GM21737 (cell line): Measurements from ENCODE around the gene IL6R.
"Not testable (repeated sequence)": the region's sequence is repeated elsewhere in the genome, so short reads cannot be mapped to it uniquely, and the experiment has no call there.

ENCODE experiments used
- ATAC-seq: cut with Tn5 transposase; IDR thresholded peaks from one replicate; pipeline ENCODE4 v1.9.1; 2021; ENCODE audit warnings: mild to moderate bottlenecking, moderate library complexity; ENCODE audit not compliant: unreplicated experiment

IL6R gene

GRCh38 chr1:154479764-154480421 lies 74.8 kb downstream of the IL6R start:
- no peak for ATAC-seq

DNA sequence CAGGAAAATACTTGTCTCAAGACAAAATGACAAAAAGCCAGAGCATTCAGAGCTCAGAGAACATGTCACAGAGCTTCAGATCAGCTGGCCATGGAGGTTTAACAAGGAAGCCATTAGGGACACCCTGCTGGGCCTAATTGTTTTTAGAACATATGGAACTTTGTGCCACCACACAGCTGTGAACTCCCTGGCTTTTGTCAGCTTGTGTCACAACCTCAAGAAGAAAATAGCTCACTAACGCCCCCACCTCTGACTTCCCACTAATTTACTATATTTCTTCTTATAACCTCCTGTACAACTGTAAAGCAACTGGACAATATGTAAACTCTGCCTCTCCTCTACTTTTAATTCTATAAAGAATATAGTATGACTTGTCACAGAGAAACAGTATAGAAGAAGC lies 75.9 kb downstream of the IL6R start:
- ATAC-seq = no peak

DNA sequence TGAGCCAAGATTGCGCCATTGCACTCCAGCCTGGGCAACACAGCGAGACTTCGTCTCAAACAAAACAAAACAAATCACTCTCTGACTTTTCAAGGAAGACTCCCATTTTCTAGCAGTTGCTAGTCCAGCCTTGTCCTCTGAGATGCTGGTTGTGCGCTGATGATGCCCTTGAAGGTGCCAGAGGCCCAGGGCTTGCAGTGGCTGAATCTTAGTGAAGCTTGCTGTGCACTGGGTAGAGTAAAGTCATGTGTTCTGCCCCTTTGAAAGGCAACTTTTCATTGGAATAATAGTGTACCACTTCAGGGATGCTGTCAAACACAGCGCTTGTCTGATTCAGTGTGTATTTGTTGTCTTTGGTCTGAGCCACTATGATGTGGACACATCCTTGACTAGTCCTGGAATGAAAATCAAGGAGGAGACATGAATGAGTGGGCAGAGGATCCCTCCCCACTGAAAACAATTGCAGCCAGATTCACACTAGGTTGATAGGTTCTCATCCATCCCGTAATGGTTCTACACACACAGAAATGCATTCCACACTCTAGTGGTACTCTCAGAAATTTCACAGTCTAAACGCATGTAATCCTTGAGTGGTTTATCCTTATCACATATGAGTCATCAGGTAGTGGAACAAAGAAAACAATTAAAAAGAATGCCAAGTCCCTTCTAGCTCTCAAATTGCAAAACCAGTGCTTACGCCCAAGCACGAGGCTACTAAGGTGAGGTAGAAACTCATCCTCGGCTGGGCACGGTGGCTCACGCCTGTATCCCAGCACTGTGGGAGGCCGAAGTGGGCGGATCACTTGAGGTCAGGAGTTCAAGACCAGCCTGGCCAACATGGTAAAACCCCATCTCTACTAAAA lies 79.0 kb downstream of the IL6R start:
- no peak for ATAC-seq

GRCh38 chr1:154485106-154485505 lies 80.0 kb downstream of the IL6R start:
- no peak for ATAC-seq

DNA sequence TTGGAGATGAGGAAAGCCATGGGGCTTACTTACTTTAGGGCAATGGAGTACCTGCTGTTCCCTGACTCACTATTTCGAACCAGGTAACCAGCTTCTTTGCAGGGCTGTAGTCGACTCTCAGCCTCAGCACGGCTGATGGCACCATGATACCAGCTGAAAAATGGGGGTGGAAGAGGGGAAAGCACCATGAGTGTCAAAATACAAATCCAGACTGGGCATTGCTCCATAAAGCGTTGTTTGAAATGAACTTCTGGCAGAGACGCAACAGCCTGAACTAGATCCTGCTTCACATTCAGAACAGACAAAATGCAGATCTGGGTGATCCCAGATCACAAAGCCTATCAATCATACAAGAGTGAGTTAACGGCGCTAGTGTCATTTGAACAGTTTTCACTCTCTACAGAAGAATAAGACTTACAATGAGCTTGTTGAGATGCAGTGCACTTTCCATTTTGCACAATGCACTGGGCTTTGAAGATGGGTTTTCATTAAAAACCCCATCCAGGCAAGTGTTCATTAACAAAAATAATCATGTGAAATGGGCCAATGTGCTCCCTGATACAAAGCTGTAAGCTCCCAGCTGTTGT lies 80.9 kb downstream of the IL6R start:
- ATAC-seq = no peak

GRCh38 chr1:154486756-154487155 lies 81.6 kb downstream of the IL6R start:
- ATAC-seq = not testable (repeated sequence)

DNA sequence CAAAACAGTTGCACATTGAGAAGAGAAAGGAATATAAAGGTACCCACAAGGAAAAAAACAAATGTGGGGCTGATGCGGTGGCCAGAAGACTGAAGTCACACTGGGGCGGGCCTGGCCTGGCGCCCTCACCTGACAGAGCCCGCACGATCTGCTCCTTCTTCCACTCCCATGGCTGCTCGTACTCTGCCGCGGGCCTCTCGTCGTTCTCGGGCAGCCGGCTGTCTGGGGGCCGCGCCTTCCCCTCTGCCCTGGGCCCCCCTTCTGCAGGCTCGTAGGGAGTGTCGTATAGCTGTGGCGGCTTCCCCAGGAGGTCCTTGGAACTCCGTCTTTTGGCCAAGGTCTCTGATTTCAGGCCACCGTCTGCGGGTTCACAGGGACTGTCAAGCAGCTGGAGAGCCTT lies 83.8 kb downstream of the IL6R start:
- no peak for ATAC-seq

- no peak for ATAC-seq
Measured at GRCh38 chr1:154489695-154490274, 84.6 kb downstream of the IL6R start.

DNA sequence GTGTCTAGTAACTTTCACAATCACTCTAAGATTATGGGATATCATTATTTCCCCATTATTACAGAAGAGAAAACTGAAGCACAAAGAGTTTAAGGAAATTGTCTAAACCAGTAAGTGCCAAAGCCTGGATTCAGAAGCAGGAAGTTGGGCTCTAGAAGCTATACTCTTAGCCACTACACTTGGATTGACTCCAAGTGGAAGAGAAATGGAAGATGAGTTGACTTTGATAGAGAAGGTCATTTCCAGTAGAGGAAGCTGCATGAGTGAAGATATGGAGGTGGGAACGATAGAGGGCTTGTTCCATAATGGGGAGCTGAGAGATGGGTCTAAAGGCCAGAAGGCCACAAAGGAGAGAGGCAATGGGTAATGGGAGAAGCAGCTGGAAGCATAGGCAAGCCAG lies 85.2 kb downstream of the IL6R start:
- ATAC-seq = no peak

DNA sequence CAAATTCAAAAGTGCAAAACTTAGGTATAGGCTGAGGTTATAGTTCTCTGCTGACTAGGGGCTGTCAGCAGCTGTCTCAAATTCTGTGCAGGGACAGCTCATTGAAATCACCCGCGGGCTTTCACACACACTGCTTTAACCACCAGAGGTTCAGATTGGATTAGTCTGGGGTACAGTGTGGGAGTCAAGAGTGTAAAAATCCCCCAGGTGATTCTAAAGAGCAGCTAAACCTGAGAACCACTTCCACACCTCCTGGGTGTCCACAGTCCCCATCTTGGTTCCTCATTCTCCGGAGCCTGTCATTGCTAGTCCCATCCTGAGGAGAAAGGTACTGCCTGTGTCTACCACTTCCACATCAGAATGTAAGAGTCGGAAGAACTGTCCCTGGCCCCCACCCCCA lies 87.0 kb downstream of the IL6R start:
- no peak for ATAC-seq

GRCh38 chr1:154493276-154493675 lies 88.1 kb downstream of the IL6R start:
- ATAC-seq = no peak

DNA sequence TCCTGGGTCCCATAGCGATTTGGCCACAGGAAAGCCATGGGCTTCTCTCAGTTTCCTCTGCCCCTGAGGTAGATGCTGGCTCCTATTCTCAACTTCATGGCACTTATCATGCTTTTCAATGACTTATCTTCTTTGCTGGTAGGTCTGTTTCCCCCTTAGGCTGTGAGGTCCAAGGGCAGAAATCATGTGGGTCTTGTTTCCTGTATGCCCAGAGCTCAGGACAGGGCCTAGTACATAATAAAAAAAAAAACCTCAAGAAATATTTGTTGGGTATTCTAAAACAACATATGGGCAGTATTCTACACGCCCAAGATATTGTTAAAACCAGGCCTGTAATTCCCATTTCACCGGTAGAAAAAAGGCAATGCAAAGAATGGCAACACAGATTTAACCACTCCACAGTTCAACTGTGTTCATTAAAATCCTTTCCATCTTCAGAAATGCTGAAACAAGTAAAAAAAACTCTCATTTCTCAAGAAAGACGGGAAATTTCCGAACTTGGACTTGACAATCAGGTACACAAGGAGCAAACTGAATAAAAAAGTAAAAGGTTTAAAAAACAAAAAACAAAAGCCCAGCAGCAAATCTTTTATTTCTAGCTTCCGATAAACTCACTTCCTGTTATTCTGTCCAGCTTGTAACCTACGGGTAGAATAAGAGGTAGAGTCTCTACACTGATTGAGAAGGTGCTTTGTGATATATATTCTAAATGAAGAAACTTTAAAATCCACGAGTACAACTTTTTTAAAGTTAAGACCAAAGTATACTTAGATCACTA lies 90.5 kb downstream of the IL6R start:
- no peak for ATAC-seq

DNA sequence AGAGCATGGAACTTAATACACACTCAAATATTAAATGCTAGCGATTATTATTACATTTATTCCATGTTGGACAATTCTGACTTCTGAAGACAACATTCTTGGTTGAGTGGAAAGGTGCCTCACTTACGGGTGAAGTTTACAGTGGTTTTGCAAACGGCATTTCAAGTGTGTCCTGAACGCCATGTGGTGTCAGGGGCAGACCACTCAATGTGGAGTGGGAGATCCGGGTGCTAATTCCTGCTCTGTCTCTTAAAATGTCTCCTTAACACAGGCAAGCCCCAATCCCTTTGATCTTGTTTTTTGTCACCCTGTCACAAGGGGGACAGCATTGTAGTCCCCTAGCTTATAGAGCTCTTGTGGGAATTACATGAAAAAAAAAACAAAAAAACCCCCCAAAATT lies 91.2 kb downstream of the IL6R start:
- ATAC-seq = no peak

DNA sequence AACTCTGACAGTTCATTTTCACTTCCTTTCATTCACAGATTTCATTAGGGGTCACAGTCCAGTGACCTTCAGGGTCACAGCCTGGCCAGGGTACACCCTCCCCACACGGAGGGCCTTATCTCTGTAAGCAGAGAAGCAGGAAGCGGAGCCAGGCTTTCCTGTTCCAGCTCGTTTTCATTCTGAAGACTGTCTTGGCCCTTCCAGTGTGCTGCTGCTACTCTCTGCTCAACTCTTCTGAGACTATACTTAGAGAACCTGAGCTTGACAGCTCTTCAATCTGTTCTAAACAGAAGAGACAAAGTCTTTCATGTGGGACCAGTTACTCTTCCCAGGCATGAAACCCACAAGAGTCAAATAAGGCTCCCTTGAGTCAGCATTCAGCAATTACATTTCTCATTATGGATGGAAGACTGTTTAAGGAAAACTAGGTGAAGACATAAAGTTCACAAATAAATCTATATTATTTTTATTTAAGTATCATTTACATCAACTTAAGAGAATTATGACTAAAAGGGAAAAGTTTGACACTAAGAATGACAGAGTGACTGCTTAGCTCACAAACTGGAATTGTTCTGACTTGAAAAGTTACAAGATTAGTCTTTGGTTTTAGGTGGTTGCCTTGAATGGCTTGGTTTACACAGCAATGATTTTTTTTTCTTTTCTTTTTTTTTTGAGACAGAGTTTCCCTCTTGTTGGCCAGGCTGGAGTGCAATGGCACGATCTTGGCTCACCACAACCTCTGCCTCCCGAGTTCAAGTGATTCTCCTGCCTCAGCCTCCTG lies 92.1 kb downstream of the IL6R start:
- peak; percentile 63 for ATAC-seq

DNA sequence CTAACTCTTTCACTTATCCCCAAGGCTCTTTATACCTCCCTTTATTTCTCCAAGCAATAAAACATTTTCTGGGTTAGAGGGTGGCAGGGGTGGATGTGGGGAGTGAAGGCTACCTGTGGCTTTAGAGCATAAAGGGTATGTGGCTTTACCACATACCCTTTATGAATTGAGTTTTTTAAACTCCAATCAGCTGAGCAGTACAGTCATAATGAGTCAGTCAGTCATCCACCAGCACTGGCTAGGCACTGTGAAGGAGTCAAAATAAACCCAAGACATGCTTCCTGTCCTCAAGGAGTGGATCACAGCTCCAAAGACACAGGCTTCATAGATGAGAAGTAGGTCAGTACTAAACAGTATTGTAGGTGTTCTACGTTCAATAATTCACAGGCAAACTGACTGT lies 94.3 kb downstream of the IL6R start:
- ATAC-seq = no peak

DNA sequence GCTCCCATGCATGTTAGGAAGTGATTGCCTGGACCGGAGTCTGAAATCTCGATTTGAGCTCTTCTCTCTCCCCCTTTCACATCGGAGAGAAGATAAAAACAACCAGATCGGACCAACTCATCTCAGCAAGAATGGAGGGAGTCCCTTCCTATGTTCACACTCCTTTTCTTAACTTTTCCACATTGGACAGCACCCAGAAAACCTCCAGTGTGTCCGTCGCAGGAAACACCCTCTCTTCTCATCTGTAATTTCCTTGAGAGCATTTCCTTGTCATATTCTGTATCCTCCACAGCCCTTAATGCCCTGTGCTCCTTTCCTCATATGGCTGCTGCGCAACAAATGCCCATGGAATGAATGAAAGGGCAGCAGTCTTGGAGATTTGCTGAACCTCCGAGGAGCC lies 95.4 kb downstream of the IL6R start:
- no peak for ATAC-seq

DNA sequence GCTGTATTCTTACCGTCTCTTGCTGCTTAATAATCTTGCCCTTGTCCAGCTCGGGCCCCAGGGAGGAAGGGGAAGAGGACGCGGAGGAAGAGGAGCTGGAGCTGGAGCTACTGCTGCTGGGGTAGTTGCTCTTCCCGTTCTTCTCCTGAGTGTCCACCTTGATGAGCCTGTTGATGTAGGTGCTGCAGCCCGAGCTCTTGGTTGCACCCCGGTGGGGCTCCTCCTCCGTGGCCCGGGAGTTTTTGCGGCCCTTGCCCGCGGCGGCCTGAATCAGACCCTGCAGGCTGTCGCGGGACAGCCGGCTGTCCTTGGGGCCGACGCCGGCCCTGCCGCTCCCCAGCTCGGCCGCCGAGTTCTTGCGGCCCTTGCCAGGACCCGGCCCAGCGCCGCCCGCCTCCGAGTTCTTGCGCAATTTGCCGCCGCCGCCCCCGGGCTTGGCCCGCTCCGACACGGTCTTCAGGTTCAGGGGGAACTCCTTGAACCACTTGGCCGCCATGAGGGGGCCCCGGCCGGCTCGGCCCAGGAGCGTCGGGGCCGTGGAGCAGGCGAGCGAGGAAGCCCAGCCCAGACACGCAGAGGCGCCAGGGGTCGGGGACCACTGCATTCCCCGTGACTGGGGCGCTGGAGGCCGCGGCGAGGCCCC lies 96.4 kb downstream of the IL6R start:
- no peak for ATAC-seq

- no peak for ATAC-seq
Measured at GRCh38 chr1:154502066-154502743, 97.1 kb downstream of the IL6R start, which contains the start of the genes SHE and TDRD10. TSS of gene SHE (minus strand) at chr1:154502412. CDS start at chr1:154502026, 386 bp downstream. TSS of gene TDRD10 (plus strand) at chr1:154502219. CDS start at chr1:154506904, 4,685 bp downstream.

- no peak for ATAC-seq
Measured at GRCh38 chr1:154502744-154503115, 97.6 kb downstream of the IL6R start.
